K562 (cell line): ENCODE measurements around the gene AACS. TPM values are rescaled to one million over a fixed set of nuclear protein-coding genes. Genes with fewer than 3 reads are reported as not detected.

ENCODE experiments used
- CEBPB ChIP-seq: fragments of 450-650 bp; IDR thresholded peaks from 2 replicates; pipeline ENCODE4 v1.6.1; 2016; ENCODE audit warnings: missing genetic modification characterization, missing compliant biosample characterization
- CXXC5 ChIP-seq: fragments of 250-450 bp; sonication (Bioruptor Pico); IDR thresholded peaks from 2 replicates; pipeline ENCODE4 v1.8.0; 2022; ENCODE audit warnings: inconsistent platforms, mild to moderate bottlenecking, moderate library complexity
- FOXJ2 ChIP-seq: fragments of 200-800 bp; sonication (Bioruptor generic); IDR thresholded peaks from 2 replicates; pipeline ENCODE4 v1.6.1; 2016; ENCODE audit warnings: missing genetic modification characterization, missing compliant biosample characterization
- FOXK1 ChIP-seq: sonication (generic); formaldehyde crosslinking; IDR thresholded peaks from 2 replicates; pipeline ENCODE4 v1.8.0; 2022; ENCODE audit warnings: missing genetic modification reagents, mild to moderate bottlenecking, borderline replicate concordance
- FOXP1 ChIP-seq: sonication (generic); formaldehyde crosslinking; IDR thresholded peaks from 2 replicates; pipeline ENCODE4 v1.8.0; 2022; ENCODE audit warnings: mild to moderate bottlenecking, missing genetic modification reagents
- IRF9 ChIP-seq: fragments of 450-650 bp; IDR thresholded peaks from 2 replicates; pipeline ENCODE4 v1.6.1; 2016; ENCODE audit warnings: missing biosample characterization, missing genetic modification characterization
- MTA3 ChIP-seq: fragments of 450-650 bp; formaldehyde crosslinking; IDR thresholded peaks from 2 replicates; pipeline ENCODE4 v1.6.1; 2017; ENCODE audit warnings: mild to moderate bottlenecking, borderline replicate concordance
- NONO ChIP-seq, 2 experiments: fragments of 200-400 bp in 1 of 2; fragments of 450-650 bp in 1 of 2; formaldehyde crosslinking in 1 of 2; IDR thresholded peaks; 2 replicates each; pipeline ENCODE4 v1.6.1; 2017; ENCODE audit warnings: low read depth in 2 of 2, mild to moderate bottlenecking in 2 of 2, moderate library complexity in 2 of 2, low read length in 1 of 2
- PML ChIP-seq: IDR thresholded peaks from 2 replicates; pipeline ENCODE4 v1.6.1; 2012; ENCODE audit warnings: low read length, inconsistent platforms
- SRSF7 ChIP-seq: fragments of 200-400 bp; formaldehyde crosslinking; optimal IDR thresholded peaks from 2 replicates; pipeline ENCODE3; 2017; ENCODE audit warnings: mild to moderate bottlenecking, low read depth, low read length
- TEAD4 ChIP-seq, 2 experiments: sonication (generic) in 1 of 2; formaldehyde crosslinking in 1 of 2; IDR thresholded peaks; 2 replicates each; pipeline versions ENCODE4 v1.6.1 to v1.8.0; 2012 to 2022; ENCODE audit warnings: borderline replicate concordance in 1 of 2, inconsistent platforms in 1 of 2, low read length in 1 of 2, mild to moderate bottlenecking in 1 of 2, missing genetic modification reagents in 1 of 2
- ZBTB40 ChIP-seq, 2 experiments: fragments of 450-650 bp in 1 of 2; sonication (generic) in 1 of 2; formaldehyde crosslinking in 1 of 2; IDR thresholded peaks; 2 replicates each; pipeline versions ENCODE4 v1.7.1 to v1.9.0; 2016 to 2022; ENCODE audit warnings: inconsistent platforms in 1 of 2, mild to moderate bottlenecking in 1 of 2, missing genetic modification reagents in 1 of 2
- polyA plus RNA-seq, 8 experiments: library from polyadenylated mRNA; depleted of rRNA in 4 of 8; stranded (reverse) in 5 of 8; unstranded in 3 of 8; fragments of >200 nt; fragmentation: Nextera tagmentation in 2 of 8; fragmentation: Illumina TruSeq in 1 of 8; extraction: Ambion mirVana in 2 of 8; extraction: Trizol in 1 of 8; gene quantifications; 2 replicates each; pipeline versions ENCODE4 v1.2.1 to v1.2.3, GENCODE V29; 2011 to 2014; ENCODE audit warnings: inconsistent platforms in 1 of 8, missing spikeins in 1 of 8
- total RNA-seq, 7 experiments: library from RNA; depleted of rRNA in 6 of 7; stranded (reverse); fragments of >200 nt in 6 of 7; fragmentation: Illumina TruSeq in 2 of 7; extraction: Trizol in 2 of 7; gene quantifications; 2 replicates each; pipeline versions ENCODE4 v1.2.1 to v1.2.3, GENCODE V29; 2011 to 2021; ENCODE audit warnings: low replicate concordance in 1 of 7
- TF ChIP-seq, protein P1 (sequence below): sonication (generic); formaldehyde crosslinking; IDR thresholded peaks from 2 replicates; pipeline ENCODE4 v1.8.1; 2023; ENCODE audit warnings: mild to moderate bottlenecking, missing genetic modification reagents

Gene AACS
- total and polyA plus RNA-seq, 9 of the 15 experiments (the other 6 are each of a cell fraction or from before 2014, with no cell fraction given): 2.4 to 13.0 (median 6.0) TPM

DNA sequence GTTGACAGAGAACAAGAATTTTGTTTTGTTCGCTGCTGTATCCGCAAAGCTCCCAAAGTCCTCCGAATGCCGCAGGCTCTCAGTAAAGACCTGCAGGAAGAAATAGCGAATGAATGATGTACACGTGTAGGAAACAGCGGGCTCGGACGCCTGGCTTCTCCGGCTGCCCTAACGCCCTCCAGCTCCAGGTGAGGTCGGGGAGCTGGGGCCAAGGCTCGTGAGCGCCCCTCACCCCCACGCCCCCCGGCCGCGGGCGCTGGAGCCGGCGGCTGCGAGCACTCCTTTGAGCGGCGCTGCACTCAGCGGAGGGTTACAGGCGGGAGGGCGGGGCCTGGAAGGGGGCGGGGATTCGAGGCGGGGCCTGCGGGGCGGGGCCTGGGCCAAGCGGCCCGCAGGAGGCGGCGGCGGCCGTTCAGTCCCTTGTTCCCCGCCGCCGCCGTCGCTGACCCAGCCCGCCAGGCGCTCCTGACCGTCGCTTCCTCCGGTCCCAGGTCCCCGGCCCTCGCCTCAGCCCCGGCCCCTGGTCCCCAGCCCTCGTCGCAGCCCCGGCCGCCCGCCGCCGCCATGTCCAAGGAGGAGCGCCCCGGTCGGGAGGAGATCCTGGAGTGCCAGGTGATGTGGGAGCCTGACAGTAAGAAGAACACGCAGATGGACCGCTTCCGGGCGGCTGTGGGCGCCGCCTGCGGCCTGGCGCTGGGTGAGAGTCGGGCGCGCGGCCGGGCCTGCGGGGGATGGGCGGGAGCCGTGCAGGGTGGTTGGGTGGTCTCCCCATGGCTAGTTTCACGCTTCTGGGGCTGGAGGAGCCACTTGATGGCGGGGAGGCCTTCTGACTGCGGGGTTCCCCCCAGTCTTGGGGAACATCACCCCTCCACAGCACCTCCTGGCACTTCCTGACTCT, at the start of gene AACS (continued):
- TF ChIP-seq ZBTB40 (IDR thresholded peaks at IDR 0.05) (peak; percentile 12; the same call in 1 of the 2 replicates), ZBTB40 (CRISPR knock-in tag; IDR thresholded peaks at IDR 0.05) (no peak), TEAD4 (IDR thresholded peaks at IDR 0.05; ENCODE audit: low read length) (no peak), TEAD4 (CRISPR knock-in tag; IDR thresholded peaks at IDR 0.05; ENCODE audit: borderline replicate concordance) (no peak), IRF9 (tag) (no peak), SRSF7 (no peak), CXXC5 (CRISPR knock-in tag) (peak; percentile 76), FOXJ2 (tag) (no peak), FOXK1 (CRISPR knock-in tag) (no peak), PML (peak; percentile 25; the same call in 1 of the 2 replicates), FOXP1 (CRISPR knock-in tag) (no peak), CEBPB (no peak), NONO (IDR thresholded peaks at IDR 0.05; ENCODE audit: low read depth in 2 of 2, low read length in 1 of 2) (peak in 1 of 2 experiments; percentile 17; a peak in 1 of 4 replicates), MTA3 (0 out of 2 replicates have a peak, but pooled peaks have one; percentile 22)
- TF ChIP-seq, protein P1, sequence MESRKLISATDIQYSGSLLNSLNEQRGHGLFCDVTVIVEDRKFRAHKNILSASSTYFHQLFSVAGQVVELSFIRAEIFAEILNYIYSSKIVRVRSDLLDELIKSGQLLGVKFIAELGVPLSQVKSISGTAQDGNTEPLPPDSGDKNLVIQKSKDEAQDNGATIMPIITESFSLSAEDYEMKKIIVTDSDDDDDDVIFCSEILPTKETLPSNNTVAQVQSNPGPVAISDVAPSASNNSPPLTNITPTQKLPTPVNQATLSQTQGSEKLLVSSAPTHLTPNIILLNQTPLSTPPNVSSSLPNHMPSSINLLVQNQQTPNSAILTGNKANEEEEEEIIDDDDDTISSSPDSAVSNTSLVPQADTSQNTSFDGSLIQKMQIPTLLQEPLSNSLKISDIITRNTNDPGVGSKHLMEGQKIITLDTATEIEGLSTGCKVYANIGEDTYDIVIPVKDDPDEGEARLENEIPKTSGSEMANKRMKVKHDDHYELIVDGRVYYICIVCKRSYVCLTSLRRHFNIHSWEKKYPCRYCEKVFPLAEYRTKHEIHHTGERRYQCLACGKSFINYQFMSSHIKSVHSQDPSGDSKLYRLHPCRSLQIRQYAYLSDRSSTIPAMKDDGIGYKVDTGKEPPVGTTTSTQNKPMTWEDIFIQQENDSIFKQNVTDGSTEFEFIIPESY (CRISPR knock-in tag): no peak
